NCI-H146 treated with DMSO at 0.1 percent for 48 hours (cell line): ENCODE measurements around the gene ZFPM1.

Experiments
- DNase-seq: peaks from one replicate; lab custom pipeline; 2025; ENCODE audit not compliant: unreplicated experiment; lab: John Stamatoyannopoulos, UW

Gene ZFPM1

DNA sequence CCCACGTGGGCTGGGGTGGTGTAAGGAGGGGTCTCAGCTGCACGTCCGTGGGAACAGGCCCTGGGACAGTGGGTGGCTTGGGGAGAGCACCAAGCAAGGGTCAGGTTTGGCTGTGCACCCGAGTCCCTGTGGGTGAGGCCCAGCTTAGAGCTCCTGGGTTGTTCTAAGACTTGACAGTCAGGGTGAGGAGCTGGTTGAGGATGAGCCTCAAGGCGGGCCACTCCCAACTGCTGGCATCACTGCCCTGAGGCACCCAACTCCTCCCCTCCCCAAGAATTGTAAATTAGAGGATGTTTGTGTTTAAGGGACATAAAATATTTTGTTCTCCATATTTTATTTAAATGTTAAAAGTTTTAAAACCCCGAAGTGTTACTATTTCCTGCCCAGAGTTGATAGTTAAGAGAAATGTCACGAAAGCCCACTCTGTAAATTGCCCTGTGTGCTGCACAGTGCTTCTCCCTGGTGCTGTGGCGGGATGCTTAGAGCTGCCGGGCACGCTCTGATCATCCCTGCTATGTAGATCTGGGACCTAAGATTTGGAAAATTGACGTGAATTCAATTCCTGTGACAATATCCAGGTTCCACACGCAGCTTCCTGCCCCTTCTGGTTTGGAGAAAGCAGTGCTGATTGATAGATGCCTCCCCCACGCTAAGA lies 133.0 kb downstream of the ZFPM1 start:
- DNase-seq = no peak
